ENCODE data around the gene GPR162. TPM values are rescaled to one million over a fixed set of nuclear protein-coding genes. Genes with fewer than 3 reads are reported as not detected.

Gene GPR162
- total RNA-seq, 1 donor from 2014 or later = 4.9 TPM

Other genes starting within 250 kb of the GPR162 start
- 161 TPM for gene CHD4, start 214.4 kb upstream of the GPR162 start, total RNA-seq
- 1.7 TPM for gene LPAR5, start 185.9 kb upstream of the GPR162 start, total RNA-seq
- gene ACRBP, start 174.4 kb upstream of the GPR162 start, total RNA-seq = 0.99 TPM
- 45.6 TPM for gene ING4, start 158.7 kb upstream of the GPR162 start, total RNA-seq
- 17.4 TPM for gene ZNF384, start 132.4 kb upstream of the GPR162 start, total RNA-seq
- gene PIANP, start 121.0 kb upstream of the GPR162 start, total RNA-seq = 0.10 TPM
- 24.4 TPM for gene COPS7A, start 97.8 kb upstream of the GPR162 start, total RNA-seq
- gene MLF2, start 68.7 kb upstream of the GPR162 start, total RNA-seq = 76.3 TPM
- gene PTMS, start 55.5 kb upstream of the GPR162 start, total RNA-seq = 49.1 TPM
- gene LAG3, start 49.3 kb upstream of the GPR162 start, total RNA-seq = 0.49 TPM
- 9.7 TPM for gene CD4, start 32.3 kb upstream of the GPR162 start, total RNA-seq
- 28.4 TPM for gene P3H3, start 6.6 kb downstream of the GPR162 start, total RNA-seq
- gene GNB3, start 19.1 kb downstream of the GPR162 start, total RNA-seq = 2.2 TPM
- gene CDCA3, start 29.5 kb downstream of the GPR162 start, total RNA-seq = 8.1 TPM
- gene USP5, start 30.3 kb downstream of the GPR162 start, total RNA-seq = 35.7 TPM
- gene TPI1, start 45.7 kb downstream of the GPR162 start, total RNA-seq = 316 TPM
- gene SPSB2, start 51.5 kb downstream of the GPR162 start, total RNA-seq = 3.1 TPM
- gene LRRC23, start 83.0 kb downstream of the GPR162 start, total RNA-seq = 4.3 TPM
- 9.0 TPM for gene ENO2, start 92.8 kb downstream of the GPR162 start, total RNA-seq
- 39.4 TPM for gene ATN1, start 106.1 kb downstream of the GPR162 start, total RNA-seq
- gene RNU7-1, start 122.0 kb downstream of the GPR162 start, total RNA-seq = not detected
- gene C12orf57, start 122.2 kb downstream of the GPR162 start, total RNA-seq = 130 TPM
- gene PTPN6, start 129.5 kb downstream of the GPR162 start, total RNA-seq = 12.6 TPM
- gene PHB2, start 148.8 kb downstream of the GPR162 start, total RNA-seq = 113 TPM
- 22.0 TPM for gene EMG1, start 149.1 kb downstream of the GPR162 start, total RNA-seq
- gene LPCAT3, start 196.7 kb downstream of the GPR162 start, total RNA-seq = 24.9 TPM
- 99.0 TPM for gene C1S, start 238.9 kb downstream of the GPR162 start, total RNA-seq